Measurements from ENCODE around the gene CTNNAL1. TPM values are rescaled to one million over a fixed set of nuclear protein-coding genes. Genes with fewer than 3 reads are reported as not detected.

The CTNNAL1 gene
- total and polyA plus RNA-seq, 9 of the 15 experiments (the other 6 are each of a cell fraction or from before 2014, with no cell fraction given): 23.2 to 78.0 (median 46.7) TPM

DNA sequence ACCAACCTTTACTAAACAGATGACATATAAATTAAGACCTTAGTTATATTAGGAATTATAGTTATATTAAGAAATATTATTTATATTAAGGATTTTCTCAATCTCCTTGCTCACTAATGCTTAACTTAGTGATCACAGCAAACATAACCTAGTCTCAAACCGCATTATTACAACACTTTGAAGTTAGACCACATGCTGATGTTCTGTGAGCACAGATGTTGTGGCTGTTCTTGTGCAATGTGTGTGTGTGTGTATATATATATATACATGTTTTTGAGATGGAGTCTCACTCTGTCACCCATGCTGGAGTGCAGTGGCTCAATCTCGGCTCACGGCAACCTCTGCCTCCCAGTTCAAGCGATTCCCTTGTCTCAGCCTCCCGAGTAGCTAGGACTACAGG, 99.9 kb downstream of the CTNNAL1 start:
- FAIRE-seq: no peak
- 90% methylated on average over 5 of the region's 5 CpGs for WGBS (ENCODE audit: insufficient coverage, low coverage, missing lambda C conversion rate)
- Histone ChIP-seq H3K9me1 (ENCODE audit: control insufficient read depth, insufficient read depth, low read length) (no peaks in the 10 kb centered on the region), H3K9me3 (replicated peaks; ENCODE audit: control insufficient read depth, insufficient read depth, low read depth, low read length) (no peaks in the 10 kb centered on the region), H3K79me2 (ENCODE audit: control insufficient read depth, insufficient read depth, low read length) (no peaks in the 10 kb centered on the region), H3K27ac (ENCODE audit: extremely low read depth, low read depth, low read length) (no peak overlapping the region), H3K4me1 (replicated peaks in 1 of 2; ENCODE audit: control insufficient read depth in 2 of 2, insufficient read depth in 2 of 2, low read length in 2 of 2) (no peaks in the 10 kb centered on the region), H3K36me3 (ENCODE audit: control insufficient read depth, insufficient read depth, low read length) (peaks cover 79% of the 10 kb centered on the region), H3K9ac (ENCODE audit: insufficient read depth in 1 of 2, low read depth in 2 of 2, low read length in 2 of 2) (no peak overlapping the region), H2AFZ (ENCODE audit: low read depth, low read length) (no peak overlapping the region), H3K4me3 (no peak overlapping the region), H3K4me2 (ENCODE audit: insufficient read depth, low read length) (no peak overlapping the region), H4K20me1 (replicated peaks; ENCODE audit: control insufficient read depth, insufficient read depth, low read length) (no peaks in the 10 kb centered on the region), H3K27me3 (ENCODE audit: control insufficient read depth in 2 of 2, insufficient read depth in 2 of 2, low read length in 2 of 2) (no peaks in the 10 kb centered on the region)
- BruUV-seq (replicated peaks): no TSS peak
- no peak for ATAC-seq
- TF ChIP-seq MCM3 (IDR thresholded peaks at IDR 0.05) (no peak), TCF3 (CRISPR knock-in tag; IDR thresholded peaks at IDR 0.05) (no peak), BMI1 (IDR thresholded peaks at IDR 0.05; ENCODE audit: low read length) (no peak), ZNF780A (CRISPR knock-in tag; IDR thresholded peaks at IDR 0.05) (no peak)
- TF ChIP-seq, protein P1, sequence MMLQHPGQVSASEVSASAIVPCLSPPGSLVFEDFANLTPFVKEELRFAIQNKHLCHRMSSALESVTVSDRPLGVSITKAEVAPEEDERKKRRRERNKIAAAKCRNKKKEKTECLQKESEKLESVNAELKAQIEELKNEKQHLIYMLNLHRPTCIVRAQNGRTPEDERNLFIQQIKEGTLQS (IDR thresholded peaks at IDR 0.05): no peak
- TF ChIP-seq, protein P1 (CRISPR knock-in tag; conservative IDR thresholded peaks at IDR 0.05): no peak
- in situ Hi-C loops (cut with MboI): no loop called here
- ChIA-PET CTCF (ENCODE audit: low intra/inter-chr PET ratio) (no interaction called here), POLR2A (no interaction called here)
- DNase-seq (ENCODE audit: extremely low read depth in 1 of 4, low spot score in 3 of 4): no peak
- intact Hi-C loops (cut with micrococcal nuclease): no loop called here

DNA sequence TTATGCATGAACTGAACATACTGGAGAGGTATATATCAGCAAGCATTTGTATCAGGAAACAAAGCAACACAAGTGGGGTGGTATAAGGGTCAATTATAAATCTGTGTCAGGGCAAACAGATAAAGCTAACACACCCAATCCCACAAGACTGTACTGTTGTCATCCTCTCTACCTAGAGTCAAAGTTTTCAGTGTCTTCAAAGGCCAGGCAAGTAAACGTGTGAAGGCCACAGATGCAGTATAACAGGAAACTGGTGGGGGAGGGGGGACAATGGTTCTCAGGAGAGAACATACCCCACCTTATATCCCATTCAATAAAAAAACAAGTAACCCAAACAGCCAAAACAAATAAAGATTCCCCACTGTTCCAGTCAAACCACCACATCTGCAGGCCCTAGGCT, 101.5 kb downstream of the CTNNAL1 start:
- Histone ChIP-seq H3K4me2 (ENCODE audit: insufficient read depth, low read length) (no peak overlapping the region), H4K20me1 (replicated peaks; ENCODE audit: control insufficient read depth, insufficient read depth, low read length) (no peaks in the 10 kb centered on the region), H3K4me3 (no peak overlapping the region), H2AFZ (ENCODE audit: low read depth, low read length) (no peak overlapping the region), H3K27me3 (ENCODE audit: control insufficient read depth in 2 of 2, insufficient read depth in 2 of 2, low read length in 2 of 2) (no peaks in the 10 kb centered on the region), H3K27ac (ENCODE audit: extremely low read depth, low read depth, low read length) (no peak overlapping the region), H3K9me1 (ENCODE audit: control insufficient read depth, insufficient read depth, low read length) (no peaks in the 10 kb centered on the region), H3K9ac (ENCODE audit: insufficient read depth in 1 of 2, low read depth in 2 of 2, low read length in 2 of 2) (no peak overlapping the region), H3K36me3 (ENCODE audit: control insufficient read depth, insufficient read depth, low read length) (peaks cover 81% of the 10 kb centered on the region), H3K4me1 (replicated peaks in 1 of 2; ENCODE audit: control insufficient read depth in 2 of 2, insufficient read depth in 2 of 2, low read length in 2 of 2) (no peaks in the 10 kb centered on the region), H3K9me3 (replicated peaks; ENCODE audit: control insufficient read depth, insufficient read depth, low read depth, low read length) (no peaks in the 10 kb centered on the region), H3K79me2 (ENCODE audit: control insufficient read depth, insufficient read depth, low read length) (no peaks in the 10 kb centered on the region)
- in situ Hi-C loops (cut with MboI): no loop called here
- DNase-seq (ENCODE audit: extremely low read depth in 1 of 4, low spot score in 3 of 4): no peak
- BruUV-seq (replicated peaks): no TSS peak
- WGBS (ENCODE audit: insufficient coverage, low coverage, missing lambda C conversion rate): 30% methylated on average over 1 of the region's 1 CpG
- no peak for ATAC-seq
- intact Hi-C loops (cut with micrococcal nuclease): no loop called here
- no peak for FAIRE-seq
- POLR2A ChIA-PET: no interaction called here
- CTCF ChIA-PET (ENCODE audit: low intra/inter-chr PET ratio): no interaction called here
- TF ChIP-seq TBL1XR1 (IDR thresholded peaks at IDR 0.05; ENCODE audit: low read length in 2 of 2): no peak
- no peak for TF ChIP-seq LEF1 (IDR thresholded peaks at IDR 0.05)
- no peak for TF ChIP-seq KAT2B (IDR thresholded peaks at IDR 0.05; ENCODE audit: low read depth, low read length)
- TF ChIP-seq TEAD1 (CRISPR knock-in tag; IDR thresholded peaks at IDR 0.05): no peak
- TF ChIP-seq ZFP36 (IDR thresholded peaks at IDR 0.05; ENCODE audit: low read depth, low read length, partially characterized antibody): no peak
- TF ChIP-seq CBX5 (IDR thresholded peaks at IDR 0.05; ENCODE audit: borderline replicate concordance, low read depth): no peak
- TF ChIP-seq, protein P2, sequence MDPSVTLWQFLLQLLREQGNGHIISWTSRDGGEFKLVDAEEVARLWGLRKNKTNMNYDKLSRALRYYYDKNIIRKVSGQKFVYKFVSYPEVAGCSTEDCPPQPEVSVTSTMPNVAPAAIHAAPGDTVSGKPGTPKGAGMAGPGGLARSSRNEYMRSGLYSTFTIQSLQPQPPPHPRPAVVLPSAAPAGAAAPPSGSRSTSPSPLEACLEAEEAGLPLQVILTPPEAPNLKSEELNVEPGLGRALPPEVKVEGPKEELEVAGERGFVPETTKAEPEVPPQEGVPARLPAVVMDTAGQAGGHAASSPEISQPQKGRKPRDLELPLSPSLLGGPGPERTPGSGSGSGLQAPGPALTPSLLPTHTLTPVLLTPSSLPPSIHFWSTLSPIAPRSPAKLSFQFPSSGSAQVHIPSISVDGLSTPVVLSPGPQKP (CRISPR knock-in tag; IDR thresholded peaks at IDR 0.05): no peak
